ENCODE data around the gene CFAP69. TPM values are rescaled to one million over a fixed set of nuclear protein-coding genes. Genes with fewer than 3 reads are reported as not detected.

The CFAP69 gene
- total RNA-seq, 6 experiments from 2014 or later: 0.71 to 2.4 (median 1.2) TPM

DNA sequence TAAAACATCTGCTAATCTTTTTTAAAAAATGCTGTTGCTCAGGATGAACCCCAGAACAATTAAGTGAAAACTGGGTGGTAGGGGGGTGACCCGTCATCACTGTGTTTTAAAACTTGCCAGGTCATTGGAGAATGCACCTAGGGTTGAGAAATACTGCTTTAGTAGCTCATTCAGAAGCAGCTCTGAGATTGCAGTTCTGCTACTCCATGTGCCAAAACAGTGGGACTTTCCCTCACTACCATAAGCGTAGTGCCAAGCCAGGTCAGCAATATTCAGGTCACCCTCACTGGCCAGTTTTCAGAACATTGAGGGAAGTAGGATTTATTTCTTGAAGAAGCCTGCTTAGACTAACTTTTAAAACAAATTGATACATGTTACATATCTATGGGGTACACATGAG is 28.2 kb upstream of the CFAP69 start:
- Mint-ChIP-seq H3K4me3 (no peak overlapping the region), H3K4me1 (ENCODE audit: low read depth) (no peaks in the 10 kb centered on the region), H3K27me3 (ENCODE audit: insufficient read depth) (no peaks in the 10 kb centered on the region), H3K9me3 (no peaks in the 10 kb centered on the region), H3K36me3 (ENCODE audit: low read depth) (peaks cover 5% of the 10 kb centered on the region; the same call in 1 of the 2 replicates), H3K27ac (no peak overlapping the region)
- TF ChIP-seq, protein P1, sequence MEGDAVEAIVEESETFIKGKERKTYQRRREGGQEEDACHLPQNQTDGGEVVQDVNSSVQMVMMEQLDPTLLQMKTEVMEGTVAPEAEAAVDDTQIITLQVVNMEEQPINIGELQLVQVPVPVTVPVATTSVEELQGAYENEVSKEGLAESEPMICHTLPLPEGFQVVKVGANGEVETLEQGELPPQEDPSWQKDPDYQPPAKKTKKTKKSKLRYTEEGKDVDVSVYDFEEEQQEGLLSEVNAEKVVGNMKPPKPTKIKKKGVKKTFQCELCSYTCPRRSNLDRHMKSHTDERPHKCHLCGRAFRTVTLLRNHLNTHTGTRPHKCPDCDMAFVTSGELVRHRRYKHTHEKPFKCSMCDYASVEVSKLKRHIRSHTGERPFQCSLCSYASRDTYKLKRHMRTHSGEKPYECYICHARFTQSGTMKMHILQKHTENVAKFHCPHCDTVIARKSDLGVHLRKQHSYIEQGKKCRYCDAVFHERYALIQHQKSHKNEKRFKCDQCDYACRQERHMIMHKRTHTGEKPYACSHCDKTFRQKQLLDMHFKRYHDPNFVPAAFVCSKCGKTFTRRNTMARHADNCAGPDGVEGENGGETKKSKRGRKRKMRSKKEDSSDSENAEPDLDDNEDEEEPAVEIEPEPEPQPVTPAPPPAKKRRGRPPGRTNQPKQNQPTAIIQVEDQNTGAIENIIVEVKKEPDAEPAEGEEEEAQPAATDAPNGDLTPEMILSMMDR (IDR thresholded peaks at IDR 0.05): no peak
- no peak for DNase-seq

DNA sequence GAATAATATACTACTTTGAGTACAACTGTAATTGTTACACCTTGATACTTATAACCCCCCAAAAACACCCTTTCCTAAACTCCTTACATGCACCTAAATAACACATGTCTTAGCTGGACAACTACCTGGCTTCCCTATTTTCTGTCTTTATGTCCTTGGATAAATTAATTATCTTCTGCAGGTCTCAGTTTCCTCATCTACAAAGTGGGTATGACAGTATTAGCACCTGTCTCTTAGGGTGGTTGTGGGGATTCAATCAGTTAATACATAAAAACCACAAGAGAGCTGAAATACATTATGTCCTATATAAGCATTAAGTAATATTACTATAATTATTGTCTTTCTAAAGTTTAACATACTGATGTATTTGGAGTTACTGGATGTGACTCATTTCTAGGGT is 22.6 kb upstream of the CFAP69 start:
- Mint-ChIP-seq H3K9me3 (no peaks in the 10 kb centered on the region), H3K4me3 (no peak overlapping the region), H3K27me3 (ENCODE audit: insufficient read depth) (no peaks in the 10 kb centered on the region; the same call in 1 of the 2 replicates), H3K4me1 (ENCODE audit: low read depth) (peaks cover 21% of the 10 kb centered on the region), H3K27ac (no peak overlapping the region), H3K36me3 (ENCODE audit: low read depth) (peaks cover 1% of the 10 kb centered on the region; the same call in 1 of the 2 replicates)
- DNase-seq: no peak
- TF ChIP-seq, protein P1 (IDR thresholded peaks at IDR 0.05): no peak

DNA sequence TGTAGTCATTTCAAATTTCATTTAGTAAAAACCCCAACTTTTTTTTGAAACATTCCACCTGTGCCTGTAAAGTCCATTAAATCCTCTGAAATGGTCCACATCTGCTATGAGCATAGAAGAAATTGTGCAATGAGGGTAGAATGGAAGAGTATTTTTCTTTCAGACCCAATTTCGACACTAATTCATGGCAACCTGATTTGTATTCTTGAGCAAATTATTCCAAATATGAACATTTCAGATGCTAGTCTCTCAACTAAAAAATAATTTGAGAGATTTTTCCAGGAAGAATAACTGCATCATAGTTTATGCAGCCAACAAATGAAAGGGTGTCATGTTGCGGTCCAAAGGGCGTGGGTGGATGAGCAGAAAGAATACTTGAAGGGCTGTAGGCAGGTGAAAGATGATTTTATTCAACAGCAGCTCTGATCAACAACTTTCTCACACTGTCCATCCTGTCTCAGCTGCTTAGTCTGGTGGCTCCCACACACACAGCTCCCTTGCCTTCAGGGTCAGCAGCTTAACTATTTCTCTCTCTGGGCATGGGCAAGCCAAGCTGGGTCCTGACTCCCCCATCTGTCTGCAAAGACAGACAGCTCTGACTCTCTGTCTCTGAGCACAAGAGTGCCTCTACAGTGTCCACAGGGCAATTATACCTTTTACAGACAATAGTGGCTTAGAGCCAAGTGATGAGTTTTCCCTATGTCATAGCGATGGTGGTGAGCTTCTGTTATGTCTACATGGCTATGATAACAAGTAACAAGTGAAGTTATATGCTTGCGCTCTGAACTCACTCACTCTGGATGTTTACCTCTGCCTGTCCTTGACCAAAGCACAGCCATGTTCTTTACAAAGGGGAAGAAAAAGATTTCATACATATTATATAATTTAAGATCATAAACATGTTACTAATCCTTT is 21.9 kb upstream of the CFAP69 start:
- peak overlapping the region; percentile 62; the same call in 1 of the 2 replicates for H3K4me3 Mint-ChIP-seq
- TF ChIP-seq, protein P1 (IDR thresholded peaks at IDR 0.05): no peak
- H3K9me3 Mint-ChIP-seq: no peaks in the 10 kb centered on the region
- H3K27ac Mint-ChIP-seq: peak overlapping the region; percentile 75
- H3K36me3 Mint-ChIP-seq (ENCODE audit: low read depth): no peaks in the 10 kb centered on the region
- peaks cover 21% of the 10 kb centered on the region for H3K4me1 Mint-ChIP-seq (ENCODE audit: low read depth)
- no peaks in the 10 kb centered on the region; the same call in 1 of the 2 replicates for H3K27me3 Mint-ChIP-seq (ENCODE audit: insufficient read depth)
- DNase-seq: no peak

DNA sequence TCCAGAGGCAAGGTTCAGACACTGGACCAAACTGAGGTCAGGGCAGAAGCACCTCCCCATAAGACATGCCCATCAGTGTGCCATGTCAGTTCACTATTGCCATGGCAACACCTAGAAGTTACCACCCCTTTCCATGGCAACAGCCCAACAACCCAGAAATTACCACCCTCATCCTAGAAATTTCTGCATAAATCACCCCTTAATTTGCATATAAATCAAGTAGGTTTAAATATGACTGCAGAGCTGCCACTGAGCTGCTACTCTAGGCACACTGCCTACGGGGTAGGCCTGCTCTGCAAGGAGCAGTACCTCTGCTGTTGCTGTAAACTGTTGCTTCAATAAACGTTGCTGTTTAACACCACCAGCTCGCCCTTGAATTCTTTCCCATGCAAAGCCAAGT is 20.8 kb upstream of the CFAP69 start:
- Mint-ChIP-seq H3K27ac (peak overlapping the region; percentile 36; the same call in 1 of the 2 replicates), H3K9me3 (no peaks in the 10 kb centered on the region), H3K36me3 (ENCODE audit: low read depth) (no peaks in the 10 kb centered on the region), H3K4me3 (no peak overlapping the region), H3K27me3 (ENCODE audit: insufficient read depth) (no peaks in the 10 kb centered on the region; the same call in 1 of the 2 replicates), H3K4me1 (ENCODE audit: low read depth) (peaks cover 21% of the 10 kb centered on the region)
- DNase-seq: no peak
- TF ChIP-seq, protein P1 (IDR thresholded peaks at IDR 0.05): no peak

DNA sequence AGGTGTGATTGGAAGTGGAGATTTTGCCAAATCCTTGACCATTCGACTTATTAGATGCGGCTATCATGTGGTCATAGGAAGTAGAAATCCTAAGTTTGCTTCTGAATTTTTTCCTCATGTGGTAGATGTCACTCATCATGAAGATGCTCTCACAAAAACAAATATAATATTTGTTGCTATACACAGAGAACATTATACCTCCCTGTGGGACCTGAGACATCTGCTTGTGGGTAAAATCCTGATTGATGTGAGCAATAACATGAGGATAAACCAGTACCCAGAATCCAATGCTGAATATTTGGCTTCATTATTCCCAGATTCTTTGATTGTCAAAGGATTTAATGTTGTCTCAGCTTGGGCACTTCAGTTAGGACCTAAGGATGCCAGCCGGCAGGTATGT is 19.8 kb upstream of the CFAP69 start:
- Mint-ChIP-seq H3K4me3 (no peak overlapping the region), H3K27ac (no peak overlapping the region), H3K4me1 (ENCODE audit: low read depth) (peaks cover 21% of the 10 kb centered on the region), H3K9me3 (no peaks in the 10 kb centered on the region), H3K36me3 (ENCODE audit: low read depth) (no peaks in the 10 kb centered on the region), H3K27me3 (ENCODE audit: insufficient read depth) (no peaks in the 10 kb centered on the region; the same call in 1 of the 2 replicates)
- TF ChIP-seq, protein P1 (IDR thresholded peaks at IDR 0.05): no peak
- DNase-seq: no peak
